ENCODE results near the gene TAOK1.

The TAOK1 gene

DNA sequence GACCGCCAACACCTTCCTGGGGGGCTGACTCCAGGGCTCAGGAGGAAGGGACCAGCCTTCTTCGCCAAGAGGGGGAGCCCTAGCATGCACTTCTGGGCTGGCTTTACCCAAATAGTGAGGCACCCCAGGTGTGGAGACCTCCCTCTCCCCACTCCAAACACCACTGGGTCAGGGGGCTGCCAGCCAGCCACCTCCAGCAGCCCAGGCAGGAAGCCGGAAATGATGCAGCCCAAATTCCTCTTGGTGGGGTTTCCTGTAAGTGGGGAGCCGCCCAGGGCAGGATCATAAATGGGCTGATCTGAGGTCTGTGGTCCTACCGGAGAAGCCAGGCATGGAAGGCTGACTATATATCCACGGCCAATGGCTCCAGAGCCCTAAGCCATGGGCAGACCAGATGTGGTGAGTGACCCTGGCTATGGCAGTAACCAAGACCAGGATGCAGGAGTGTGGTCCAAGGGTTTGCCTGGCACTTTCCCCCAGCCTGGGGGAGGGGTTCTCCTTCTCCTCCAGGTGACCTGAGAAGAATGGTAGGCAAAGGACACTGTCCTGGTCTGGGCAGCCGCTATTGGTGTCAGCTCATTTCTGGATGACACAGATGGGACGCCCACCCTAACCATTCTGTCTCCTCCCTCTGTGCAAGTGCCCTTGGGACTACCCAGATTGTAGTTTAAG, 195.1 kb downstream of the TAOK1 start:
- no peak for DNase-seq

DNA sequence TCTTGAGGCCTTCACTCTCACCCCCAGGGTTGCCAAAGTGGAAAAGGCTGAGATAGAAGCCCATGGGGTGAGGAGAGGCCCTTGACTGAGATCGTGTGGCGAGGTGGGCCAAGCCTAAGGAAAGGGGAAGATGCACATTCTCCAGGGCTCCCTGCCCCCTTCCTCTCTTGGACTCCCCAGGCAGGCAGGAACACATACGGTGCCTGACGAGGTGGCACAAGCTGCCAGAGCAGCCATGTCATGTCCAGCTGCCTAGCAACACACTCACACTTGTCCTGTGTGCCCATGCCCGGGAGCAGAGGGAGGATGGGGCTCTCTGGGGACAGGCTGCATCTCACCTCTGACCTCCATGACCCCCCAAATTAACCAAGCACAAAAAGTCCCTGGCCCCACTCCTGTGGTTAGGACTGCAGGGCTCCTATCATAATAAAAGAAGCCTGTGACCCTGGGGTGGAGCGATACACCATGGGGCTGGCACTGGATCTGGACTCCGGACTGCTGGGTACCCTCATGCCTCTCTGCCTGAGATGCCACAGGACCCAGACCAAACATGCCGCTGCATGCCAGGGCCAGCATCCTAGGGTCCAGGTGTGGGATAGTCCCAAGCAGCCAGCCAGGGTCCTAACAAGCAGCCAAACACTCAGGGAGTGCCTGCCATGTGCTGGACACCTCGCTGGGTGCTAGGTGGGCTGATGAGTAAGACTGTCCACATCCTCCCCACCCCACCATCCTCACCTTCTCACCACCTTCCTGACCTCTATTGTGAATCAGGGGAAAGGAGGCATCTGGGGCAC, 196.7 kb downstream of the TAOK1 start:
- DNase-seq = no peak

DNA sequence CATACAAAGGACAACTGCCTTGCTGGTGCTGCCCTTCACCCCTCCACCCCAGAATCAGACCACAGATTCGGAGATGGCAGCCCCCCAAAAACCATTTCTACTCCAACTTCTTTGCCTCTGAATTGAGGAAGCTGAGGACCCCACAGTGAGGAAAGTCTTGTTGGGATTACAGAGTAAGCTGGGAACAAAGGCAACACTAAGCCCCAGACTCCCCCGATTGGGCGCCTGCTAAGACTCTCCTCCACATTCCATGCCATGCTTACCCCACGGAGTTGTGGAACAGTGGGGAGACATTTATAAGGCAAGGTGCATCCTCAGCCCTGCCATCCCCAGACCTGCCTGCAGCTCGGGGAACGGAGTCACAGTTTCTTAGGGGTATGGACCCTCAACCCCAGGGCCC, 197.4 kb downstream of the TAOK1 start:
- no peak for DNase-seq

DNA sequence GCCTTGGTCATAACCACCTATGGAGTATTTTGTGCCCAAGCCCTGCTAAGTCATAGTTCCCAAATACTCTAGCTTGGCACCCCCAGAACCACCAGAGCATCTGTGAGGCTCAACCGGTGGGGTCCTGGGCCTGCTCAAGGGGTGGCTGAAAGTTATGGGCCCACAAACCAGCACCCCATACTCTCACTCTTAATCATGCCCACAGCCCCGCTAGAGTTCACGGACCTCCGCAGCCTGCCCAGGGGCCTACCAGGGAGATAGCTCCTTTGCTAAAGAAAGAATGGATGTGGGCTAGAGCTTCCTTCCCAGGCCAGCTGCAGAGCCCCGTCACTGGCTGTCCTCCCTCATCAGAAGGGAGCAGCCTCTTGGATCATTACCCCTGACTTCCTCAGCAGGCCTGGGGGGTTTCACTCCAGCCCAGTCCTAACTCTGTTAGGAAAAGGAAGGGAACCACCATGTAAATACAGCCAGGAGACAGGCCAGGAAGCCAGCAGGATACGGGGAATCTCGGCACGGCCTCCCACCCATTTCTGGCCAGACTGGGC, 197.9 kb downstream of the TAOK1 start:
- DNase-seq = no peak

DNA sequence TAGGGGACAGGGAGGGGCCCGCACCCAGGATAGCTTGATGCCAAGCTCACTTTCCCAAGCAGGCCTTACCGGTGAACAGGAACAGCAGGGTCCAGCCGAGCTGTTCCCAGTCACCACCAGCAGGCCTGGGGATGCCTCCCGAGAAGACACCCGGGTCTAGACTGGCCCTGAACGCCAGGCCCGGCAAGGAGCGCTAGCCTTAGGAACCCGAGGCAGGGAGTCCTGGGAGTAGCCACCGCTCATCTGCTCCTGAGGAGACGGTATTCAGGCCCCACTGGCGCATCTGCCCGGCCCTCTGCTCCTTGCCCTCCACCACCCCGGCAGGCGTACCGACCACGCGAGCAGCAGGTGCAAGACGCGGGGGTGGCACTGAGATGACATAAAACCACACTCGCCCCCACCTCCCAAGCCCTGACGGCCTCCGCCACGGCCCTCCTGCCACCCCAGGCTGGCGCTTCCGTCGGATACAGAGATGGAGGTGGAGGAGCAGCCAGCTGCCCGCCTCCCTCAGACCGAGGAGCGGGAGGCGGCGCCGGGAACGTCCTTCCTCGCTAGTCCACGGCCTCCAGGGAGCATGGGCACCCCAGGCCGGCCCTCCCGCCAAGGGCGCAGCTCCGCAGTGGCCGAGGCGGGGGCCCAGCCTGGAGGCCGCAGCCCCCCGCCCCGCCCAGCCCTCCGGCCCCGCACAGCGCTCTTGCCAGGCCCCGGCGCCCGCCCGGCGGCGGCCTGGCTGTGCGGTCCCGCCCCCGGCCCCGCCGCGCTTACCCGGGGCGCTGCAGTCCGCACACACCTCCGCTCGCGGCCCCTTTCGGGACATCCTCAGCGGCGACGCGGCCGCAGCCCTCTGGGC, 198.6 kb downstream of the TAOK1 start:
- DNase-seq = peak; percentile 4 to 38

DNA sequence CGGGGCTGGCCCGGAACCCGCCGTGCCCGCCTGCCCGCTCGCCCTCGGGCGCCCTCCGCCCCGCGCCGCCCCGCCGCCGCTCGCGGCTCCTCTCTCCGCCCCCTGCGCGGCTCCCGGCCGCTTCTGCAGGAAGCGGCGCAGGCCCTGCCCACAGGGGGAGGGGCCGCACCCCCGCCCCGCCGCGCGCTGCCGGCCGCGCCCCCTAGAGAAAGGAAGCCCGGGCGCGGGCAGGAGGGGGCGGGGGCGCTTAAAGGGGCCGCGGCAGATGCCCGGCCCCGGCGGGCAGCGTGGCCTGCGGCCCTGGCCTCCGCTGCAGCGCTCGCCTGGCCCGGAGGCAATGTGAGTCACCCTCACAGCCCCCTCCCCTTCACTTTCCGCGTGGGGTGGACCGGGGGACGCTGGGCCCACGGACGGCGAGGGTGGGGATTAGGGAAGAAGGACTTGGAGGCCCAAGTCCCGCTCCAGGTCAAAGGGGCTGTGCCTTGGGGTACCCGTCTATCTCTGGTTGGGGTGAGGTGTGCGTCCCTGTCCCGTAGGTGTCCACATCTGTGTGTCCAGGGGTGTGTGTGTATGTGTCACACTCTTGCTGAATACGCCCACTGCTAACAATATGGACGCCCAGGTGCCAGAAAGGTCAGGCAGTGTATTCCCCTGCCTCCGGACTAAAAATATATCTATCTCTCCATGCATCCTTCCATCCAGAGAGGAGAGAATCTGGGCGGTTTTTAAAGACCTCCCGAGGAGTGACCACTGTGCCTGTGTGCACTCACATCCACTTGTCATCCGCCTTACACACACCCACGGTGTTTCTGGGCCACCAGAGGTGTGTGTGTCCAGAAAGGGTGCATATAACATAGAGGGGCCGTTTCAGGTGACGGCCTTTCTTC, 199.6 kb downstream of the TAOK1 start, which contains the start of gene GIT1:
Gene GIT1, minus strand, starts transcription at position 125 of the 887 bp plus-strand sequence. CDS start 270 bp downstream, outside the sequence.
- peak; percentile 66 to 82 for DNase-seq

DNA sequence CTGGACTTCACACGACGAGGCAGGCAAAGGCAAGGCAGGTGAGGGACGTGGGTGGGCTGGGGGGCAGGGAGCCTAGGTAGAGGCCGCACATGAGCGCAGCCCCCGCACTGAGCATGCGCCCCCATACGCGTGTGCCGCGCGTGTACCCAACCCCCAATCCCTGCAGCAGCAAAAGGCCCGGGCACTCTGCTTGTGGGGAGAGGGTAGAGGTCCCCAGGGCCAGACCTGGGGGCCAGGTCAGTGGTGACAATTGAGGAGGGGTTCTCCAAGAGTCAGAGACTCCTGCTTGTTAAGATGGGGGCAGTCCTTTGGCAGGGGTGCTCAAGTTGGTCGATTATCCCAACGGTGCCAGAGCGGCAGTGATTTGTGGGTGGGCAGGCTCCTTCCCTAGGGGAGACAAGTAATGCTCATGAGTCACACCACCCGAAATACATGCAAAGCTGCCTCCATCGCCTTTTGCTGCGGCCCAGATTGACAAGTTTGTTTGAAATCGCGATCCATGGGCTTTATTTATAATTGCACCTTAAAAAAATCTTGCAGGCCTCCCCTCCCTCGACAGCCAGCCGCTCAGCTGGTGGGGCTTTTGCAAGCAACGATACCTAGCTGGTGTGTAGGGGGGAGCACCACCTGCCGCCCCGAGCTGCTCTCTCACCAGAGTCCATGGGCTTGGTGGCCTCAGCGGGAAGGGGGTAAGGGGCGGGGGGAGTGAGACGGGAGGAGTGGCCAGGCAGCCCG, 200.4 kb downstream of the TAOK1 start:
- peak; percentile 50 to 58 for DNase-seq

DNA sequence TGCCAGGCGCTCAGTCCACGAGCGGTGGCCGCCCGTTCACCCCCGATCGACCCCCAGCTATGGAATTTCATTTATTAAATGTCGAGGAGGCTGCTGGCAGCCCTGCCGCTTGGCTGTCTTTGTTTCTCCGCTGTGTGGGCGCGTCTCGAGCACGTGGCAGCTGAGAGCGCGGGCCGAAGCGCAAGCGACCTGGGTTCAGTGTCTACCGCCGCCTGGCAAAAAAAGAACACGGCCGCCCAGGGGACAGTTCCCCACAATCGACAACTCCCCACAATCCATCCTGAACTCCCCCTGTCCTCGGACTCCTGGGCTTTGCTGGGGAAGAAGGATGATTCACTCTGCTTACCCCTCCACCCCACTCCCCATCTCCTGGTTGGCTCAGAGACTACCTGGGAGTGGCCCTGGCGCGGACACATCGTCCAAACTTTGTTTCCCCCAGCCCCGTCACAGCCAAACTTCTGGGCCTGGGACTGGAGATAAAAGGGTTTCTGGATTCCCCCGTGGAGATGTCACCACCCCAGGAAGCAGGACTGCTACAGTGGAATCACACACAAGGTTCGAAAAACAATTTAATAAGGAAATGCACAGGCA, 201.1 kb downstream of the TAOK1 start:
- DNase-seq = peak; percentile 64 to 76

DNA sequence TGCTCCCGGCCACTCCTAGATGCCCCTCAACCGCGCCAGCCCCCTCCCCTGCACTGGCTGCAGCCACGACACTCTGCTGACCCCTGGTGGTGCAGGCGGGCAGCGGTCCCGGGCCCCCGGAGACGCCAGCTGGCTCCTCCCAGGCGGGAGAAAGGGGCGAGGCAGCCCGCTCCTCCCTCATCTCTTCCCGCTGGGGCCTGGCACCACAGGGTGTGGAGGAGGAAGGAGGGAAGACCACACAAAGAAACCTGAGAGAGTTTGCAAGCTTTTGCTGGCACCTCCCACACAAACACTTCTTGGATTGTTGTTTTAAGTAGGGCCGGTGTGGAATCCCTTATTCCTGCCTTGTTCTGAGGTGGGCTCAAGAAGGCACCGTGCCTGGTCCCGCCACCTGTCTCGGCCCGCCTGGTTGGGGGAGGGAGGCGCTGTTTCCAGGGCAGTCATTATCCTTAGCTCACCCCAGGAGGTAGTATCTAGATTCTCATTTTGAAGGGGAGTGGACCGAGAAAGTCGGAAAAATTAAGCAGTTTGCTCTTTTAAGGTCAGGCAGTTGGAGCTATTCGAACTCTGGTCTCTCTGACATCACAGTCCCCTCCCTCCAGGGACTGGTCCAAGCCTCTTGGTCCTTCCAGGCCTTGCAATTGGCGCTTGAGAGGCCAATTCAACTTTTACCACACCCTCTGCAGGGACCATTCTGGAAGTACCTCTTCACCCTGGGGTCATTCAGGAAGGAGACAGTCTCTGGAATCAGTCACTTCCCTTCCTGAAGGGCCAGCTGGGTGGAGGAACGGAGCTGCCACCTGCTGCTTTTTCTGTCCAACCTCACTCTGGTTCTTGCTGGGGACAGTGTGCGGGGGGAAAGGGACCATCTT, 201.8 kb downstream of the TAOK1 start:
- DNase-seq = peak; percentile 82 to 83

DNA sequence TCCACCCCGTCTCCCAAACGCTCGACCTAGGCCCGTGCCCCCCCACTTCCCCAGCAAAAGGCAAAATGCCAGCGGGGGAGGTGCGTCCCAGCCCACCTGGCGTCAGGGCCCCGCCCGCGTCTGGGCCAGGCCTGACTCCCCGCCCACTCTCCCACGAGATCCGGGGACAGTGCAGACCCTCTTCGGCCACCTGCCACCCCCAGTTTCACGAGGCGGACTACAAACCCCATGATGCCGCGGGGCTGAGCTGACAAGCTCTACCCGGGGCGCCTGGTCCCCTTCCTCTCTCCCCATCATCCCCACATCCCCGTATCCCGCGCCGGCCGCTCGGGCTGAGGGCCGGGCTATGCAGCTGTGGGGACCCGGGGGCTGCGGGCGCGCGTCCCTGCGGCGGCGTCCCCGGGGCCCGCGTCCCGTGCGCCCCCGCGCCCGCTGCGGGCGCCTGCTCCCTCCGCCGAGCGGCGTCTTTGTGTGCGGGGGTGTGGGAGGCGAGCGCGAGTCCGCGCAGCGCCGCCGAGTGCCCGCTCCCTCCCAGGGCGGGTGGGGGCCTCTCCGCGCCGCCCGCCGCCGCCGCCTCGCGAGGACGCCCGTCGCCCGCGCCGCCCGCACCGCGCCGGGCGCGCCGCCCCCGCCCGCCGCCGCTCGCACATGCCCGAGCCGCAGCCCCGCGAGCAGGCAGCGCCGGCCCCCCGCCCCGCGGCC, 202.8 kb downstream of the TAOK1 start, which contains the start of gene ANKRD13B:
Gene ANKRD13B, plus strand, starts transcription at position 283 of the 702 bp plus-strand sequence. CDS start 490 bp downstream, outside the sequence.
- peak; percentile 71 to 81 for DNase-seq

DNA sequence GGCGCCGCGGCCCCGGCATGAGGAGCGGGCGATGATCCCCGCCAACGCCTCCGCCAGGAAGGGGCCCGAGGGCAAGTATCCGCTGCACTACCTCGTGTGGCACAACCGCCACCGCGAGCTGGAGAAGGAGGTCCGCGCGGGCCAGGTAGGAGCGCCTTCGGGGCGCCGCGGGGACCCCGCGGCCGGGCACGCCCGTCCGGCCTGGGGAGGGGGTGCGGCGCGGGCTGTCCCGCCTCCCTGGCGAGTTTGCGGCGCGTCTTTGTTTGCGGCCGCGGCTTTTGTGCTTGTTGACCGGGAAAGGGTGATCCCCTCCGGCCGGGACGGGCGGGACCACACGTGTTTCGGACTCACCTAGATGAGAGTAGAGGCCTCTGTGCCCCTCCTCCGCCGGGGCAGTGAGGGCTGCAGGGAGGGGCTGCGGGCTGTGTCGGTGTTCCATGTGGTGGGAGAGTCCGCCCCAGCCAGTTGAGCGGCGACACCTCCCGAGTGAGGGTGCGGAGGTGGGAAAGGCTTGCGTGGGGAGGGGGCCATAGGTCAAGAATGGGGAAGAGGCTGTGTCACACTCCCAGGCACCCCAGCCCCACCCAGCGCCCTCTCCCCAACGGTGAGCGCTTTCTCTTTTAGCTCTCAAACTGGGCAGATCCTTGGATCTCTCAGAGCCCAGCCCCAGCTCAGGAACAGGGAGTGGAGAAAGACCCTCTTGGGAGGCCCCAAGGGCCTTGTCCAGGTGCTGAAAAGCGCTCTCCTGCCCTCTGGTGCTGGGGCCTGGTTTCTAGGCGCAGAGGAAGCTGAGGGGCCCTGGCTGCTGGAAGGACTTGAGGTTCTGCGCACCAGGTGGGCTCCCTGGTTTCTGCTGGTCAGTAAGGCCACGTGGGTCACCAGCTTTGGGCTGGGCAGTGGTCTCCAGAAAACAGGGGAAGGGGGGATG, 203.7 kb downstream of the TAOK1 start:
- peak; percentile 4 to 17 for DNase-seq

DNA sequence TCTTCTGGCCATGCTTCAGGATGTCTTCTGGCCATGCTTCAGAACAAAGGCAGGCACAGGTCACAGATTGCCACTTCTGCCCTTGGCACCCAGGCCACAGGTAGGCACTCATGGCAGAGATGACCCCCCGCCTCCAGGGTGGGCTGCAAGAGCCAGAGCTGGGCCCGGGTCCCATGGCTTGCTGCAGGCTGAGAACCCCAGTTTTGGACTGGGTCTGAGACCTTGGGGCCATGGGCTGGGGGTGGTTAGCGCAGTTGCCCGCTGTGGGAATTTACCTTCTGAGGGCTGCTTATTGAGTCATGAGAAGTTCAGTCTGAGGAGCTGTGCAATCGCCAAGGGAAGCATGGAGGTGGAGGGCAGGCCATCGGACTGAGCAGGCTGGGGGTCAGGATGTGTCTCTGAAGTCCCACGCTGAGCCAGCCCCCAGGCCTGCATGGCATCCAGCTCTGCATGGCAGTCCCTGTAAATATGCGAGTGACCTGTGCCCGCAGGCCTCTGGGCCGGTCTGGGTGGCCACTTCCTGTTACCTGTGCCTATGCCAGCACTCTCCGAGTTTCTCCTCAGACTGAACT, 204.4 kb downstream of the TAOK1 start:
- no peak for DNase-seq

DNA sequence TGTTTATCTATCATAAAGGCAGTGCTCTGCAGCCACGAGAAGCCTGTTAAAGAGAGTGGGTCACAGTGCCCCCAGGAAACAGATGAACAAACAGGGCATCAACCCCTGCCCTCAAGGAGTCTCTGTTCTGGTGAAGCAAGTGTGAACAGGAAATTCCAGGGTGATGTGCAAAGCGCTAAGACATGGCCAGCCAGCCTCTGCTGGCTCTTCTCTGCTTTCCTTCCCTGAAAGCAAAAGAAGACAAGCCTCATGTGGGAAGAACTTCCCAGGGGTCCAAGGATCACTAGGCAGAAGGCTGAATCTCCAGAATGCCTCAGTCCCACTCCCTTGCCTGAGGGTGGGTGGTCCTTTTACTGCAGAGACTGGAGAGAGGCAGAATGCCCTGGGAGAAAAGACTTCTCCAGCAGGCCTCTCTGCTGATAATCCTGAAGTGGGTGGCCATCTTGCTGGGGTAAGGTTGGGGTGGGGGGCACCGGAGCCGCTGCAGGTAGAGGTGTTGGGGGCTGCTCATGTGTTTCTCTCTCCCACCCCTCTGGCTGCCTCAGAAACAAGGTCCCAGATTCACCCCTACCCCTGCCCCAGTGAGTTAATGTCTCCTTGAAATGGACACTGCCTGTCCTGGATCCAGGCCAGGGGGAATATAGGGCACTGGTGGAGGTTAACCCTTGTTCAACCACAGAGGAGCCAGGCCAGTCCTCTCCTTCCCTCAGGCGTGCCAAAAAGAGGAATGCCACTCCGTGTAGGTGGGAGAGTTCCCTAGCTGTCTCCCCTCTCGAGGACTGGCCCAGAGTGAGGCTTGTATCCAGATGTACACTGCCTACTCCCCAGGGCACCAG, 205.2 kb downstream of the TAOK1 start:
- no peak for DNase-seq

DNA sequence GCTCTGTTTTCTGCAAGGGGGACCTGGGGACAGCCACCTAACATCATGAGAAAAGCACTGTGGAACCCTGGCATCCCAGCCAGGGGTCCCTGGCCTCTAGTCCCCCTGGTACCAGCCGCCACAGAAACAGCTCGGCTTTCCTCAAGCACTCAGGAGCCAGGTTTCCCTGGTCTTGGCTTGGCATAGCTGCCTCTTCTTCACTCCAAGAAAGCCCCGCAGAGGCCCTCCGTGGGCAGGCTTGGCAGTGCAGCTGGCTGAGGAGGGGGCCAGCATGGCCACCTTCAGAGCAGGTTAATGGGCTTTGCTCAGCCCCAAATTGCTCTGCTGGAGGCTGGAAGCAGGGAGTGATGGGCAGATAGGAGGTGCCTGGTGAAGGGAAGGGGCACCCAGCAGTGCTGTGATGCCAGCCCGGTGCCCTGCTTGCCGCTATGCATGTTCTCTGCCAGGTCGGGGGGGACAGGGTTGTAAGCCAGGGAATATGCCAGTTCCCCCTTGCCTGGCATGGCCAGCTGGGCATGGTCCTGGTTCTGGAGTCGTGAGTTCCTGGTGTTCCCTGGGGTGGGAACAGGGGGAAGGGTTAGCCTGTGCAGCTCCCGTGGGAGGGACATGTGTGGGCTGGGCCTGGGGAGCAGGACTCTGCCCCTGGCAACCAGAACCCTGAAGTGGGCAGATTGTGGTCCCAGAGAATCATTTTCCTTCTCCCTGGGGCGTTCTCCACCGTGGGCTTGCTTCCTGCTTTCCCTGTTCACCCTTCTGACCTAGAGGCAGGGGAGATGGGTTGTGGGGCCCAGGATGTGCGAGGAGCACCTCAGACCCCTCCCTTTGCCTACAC, 206.0 kb downstream of the TAOK1 start:
- no peak for DNase-seq

DNA sequence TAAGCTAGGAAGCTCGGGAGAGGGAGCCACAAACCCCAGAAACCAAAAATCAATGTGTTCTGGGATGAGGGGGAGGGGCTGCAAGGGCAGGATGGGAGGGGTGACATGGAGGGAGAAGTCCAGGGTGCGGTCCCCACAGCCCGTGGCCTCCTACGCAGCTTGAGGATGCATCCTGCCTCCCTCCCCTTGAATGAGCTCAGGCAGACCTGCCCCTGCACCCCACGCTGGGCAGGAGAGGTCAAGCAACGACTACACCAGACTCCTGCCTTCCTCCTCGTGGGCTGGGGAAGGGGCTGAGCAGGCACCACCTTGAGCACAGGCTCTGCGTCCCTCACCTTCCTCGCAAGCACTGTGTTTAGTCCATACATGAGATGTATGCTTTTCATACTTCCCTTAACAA, 206.6 kb downstream of the TAOK1 start:
- DNase-seq = no peak

All from SHP77 (cell line).